ENCODE results near the gene CYP27C1.
"Not testable (repeated sequence)": the region's sequence is repeated elsewhere in the genome, so short reads cannot be mapped to it uniquely, and the experiment has no call there.

CYP27C1 gene

DNA sequence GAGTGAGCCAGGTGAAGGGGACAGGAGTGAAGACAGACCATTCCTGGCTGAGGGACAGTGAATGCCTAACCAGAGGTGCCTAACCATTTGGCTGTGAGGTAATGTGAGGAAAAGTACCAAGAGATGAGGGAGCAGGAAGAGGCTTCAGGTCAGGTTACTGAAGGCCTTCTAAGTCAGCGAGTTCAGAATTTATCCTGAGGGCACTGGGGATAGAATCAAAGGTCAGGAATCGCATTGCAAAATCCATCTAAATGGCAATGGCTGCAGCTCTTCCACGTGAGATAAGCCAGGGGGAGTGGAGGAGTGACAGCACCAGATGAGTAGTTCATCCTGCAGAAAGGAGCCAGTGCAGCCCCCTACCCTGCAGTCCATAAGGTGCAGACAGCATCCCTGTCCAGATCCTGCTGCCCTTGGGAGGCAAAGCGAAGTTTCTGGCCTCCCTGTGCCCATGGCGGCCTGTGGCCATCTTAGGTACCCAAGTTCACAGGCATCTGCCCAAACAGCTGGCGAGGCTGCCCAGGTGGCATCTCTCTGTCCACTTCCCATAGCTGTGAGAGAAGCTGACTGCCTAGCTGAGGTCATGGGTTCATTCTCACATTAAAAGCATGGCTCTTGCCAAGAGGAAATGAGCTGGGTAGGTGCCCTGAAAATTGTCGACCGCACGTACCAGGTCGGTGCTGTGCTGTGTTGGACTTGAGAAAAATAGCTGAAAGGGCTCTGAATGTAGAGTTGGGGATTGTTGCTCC, 49.5 kb downstream of the CYP27C1 start:
- DNase-seq (ENCODE audit: low spot score in 2 of 2), result no peak
- Mint-ChIP-seq H3K27me3 (peaks cover 14% of the 10 kb centered on the region), H3K27ac (ENCODE audit: low read depth) (no peak overlapping the region), H3K36me3 (ENCODE audit: insufficient read depth) (no peaks in the 10 kb centered on the region), H3K4me1 (no peaks in the 10 kb centered on the region), H3K4me3 (no peak overlapping the region), H3K9me3 (no peaks in the 10 kb centered on the region)
- ATAC-seq (replicated peaks; ENCODE audit: extremely low read depth, poor library complexity, severe bottlenecking), result no peak

DNA sequence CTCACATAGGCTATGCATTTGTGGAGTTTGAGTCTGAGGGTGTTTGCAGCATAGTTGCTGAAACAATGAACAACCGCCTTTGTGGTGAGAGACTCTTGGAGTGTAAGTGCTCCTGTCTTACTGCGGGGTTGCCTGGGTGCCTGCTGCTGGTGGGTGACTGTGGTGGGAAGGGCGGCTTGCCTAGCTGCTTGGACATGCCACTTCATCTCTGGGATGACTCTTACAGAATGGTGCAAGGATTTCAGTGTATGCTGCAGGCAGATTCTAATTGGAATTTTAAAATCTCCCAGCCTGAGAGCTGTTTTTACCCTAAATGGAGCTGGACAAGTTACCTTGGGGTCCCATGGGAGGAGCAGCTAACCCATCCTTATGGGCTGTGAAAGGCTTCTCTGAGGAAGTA, 50.1 kb downstream of the CYP27C1 start:
- DNase-seq (ENCODE audit: low spot score in 2 of 2) (no peak), ATAC-seq (replicated peaks; ENCODE audit: extremely low read depth, poor library complexity, severe bottlenecking) (no peak)
- Mint-ChIP-seq H3K36me3 (ENCODE audit: insufficient read depth) (no peaks in the 10 kb centered on the region), H3K4me3 (no peak overlapping the region), H3K27me3 (peaks cover 8% of the 10 kb centered on the region), H3K27ac (ENCODE audit: low read depth) (no peak overlapping the region), H3K9me3 (no peaks in the 10 kb centered on the region), H3K4me1 (no peaks in the 10 kb centered on the region)

DNA sequence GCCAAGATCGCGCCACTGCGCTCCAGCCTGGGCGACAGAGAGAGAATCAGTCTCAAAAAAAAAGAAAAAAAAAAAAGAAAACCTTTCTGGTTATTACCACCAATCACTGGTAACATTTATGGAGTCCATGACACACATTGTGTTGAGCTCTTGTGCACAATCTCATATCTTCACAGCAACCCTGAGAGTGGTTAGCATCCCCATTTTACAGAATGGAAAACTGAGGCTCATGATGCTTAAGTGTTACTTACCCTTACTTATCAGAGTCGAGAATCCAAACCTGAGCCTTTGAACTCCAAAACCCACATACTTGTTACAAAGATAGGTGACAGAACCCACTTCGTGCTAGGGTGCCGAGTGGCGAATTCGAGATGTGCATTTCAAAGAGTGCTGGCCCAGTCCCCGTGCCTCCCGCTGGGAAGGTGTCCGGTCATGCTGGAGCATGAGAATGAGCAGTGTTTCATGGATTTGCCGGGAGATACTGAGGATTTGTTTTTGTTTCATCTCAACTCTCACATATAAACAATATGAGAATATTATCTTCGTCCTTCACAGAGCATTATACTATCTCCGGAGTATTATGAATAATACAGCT, 50.9 kb downstream of the CYP27C1 start:
- no peak for DNase-seq (ENCODE audit: low spot score in 2 of 2)
- no peak overlapping the region for H3K27ac Mint-ChIP-seq (ENCODE audit: low read depth)
- no peaks in the 10 kb centered on the region for H3K27me3 Mint-ChIP-seq
- no peak for ATAC-seq (replicated peaks; ENCODE audit: extremely low read depth, poor library complexity, severe bottlenecking)
- no peaks in the 10 kb centered on the region for H3K9me3 Mint-ChIP-seq
- H3K4me3 Mint-ChIP-seq, result no peak overlapping the region
- H3K36me3 Mint-ChIP-seq (ENCODE audit: insufficient read depth), result no peaks in the 10 kb centered on the region
- H3K4me1 Mint-ChIP-seq, result no peaks in the 10 kb centered on the region

DNA sequence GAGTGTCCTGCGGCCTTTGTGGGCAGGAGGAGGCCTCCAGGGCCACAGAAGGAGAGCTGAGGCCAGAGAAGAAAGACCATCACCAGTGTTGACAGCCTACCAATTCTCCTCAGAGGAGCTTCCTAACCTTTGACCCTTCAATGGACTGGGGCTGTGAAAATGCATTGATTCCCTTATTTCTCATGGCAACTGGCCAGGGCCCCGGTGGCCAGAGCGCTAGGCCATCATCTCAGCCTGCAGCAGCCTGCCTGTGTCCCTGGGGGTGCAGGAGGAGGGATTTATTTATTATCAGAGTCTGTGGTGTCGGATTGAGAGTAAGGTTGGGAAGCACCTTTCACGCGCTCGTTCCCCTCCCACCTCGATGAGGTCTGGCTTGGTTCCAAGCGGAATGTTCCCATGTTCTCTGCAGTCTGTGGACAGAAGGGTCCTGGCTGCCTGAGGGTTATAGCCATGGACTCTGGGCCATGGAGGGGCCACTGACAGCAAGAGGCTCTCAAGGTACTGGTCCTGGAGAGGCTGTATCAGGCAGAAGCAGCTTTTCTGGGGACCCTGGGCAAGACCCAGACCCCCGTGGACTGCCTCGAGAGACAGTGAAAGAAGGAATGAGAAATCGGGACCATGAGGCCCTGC, 53.8 kb downstream of the CYP27C1 start:
- DNase-seq (ENCODE audit: low spot score in 2 of 2) (no peak), ATAC-seq (replicated peaks; ENCODE audit: extremely low read depth, poor library complexity, severe bottlenecking) (no peak)
- Mint-ChIP-seq H3K4me3 (no peak overlapping the region), H3K4me1 (no peaks in the 10 kb centered on the region), H3K27ac (ENCODE audit: low read depth) (no peak overlapping the region), H3K27me3 (no peaks in the 10 kb centered on the region), H3K9me3 (no peaks in the 10 kb centered on the region), H3K36me3 (ENCODE audit: insufficient read depth) (no peaks in the 10 kb centered on the region)

DNA sequence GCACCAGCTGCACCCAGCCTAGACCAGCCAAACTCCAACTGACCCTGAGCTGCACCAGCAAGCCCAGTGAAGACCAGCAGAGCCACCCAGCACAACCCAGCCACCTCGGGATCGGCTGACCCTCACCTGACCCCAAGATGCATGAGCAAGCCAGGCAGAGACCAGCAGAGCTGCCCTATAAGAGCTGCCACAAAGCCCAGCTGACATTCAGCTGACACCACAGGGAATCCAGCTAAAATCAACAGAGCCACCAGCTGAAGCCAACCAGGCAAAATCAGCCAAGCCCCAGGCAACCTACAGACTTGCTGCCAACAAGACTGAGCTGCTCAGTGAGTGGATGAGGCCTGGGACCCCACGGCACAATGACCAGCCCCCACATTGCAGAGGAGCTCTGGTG, 54.6 kb downstream of the CYP27C1 start:
- Mint-ChIP-seq H3K9me3 (no peaks in the 10 kb centered on the region), H3K4me3 (no peak overlapping the region), H3K36me3 (ENCODE audit: insufficient read depth) (no peaks in the 10 kb centered on the region), H3K4me1 (no peaks in the 10 kb centered on the region), H3K27ac (ENCODE audit: low read depth) (no peak overlapping the region), H3K27me3 (no peaks in the 10 kb centered on the region)
- ATAC-seq (replicated peaks; ENCODE audit: extremely low read depth, poor library complexity, severe bottlenecking), result no peak
- DNase-seq (ENCODE audit: low spot score in 2 of 2), result no peak

DNA sequence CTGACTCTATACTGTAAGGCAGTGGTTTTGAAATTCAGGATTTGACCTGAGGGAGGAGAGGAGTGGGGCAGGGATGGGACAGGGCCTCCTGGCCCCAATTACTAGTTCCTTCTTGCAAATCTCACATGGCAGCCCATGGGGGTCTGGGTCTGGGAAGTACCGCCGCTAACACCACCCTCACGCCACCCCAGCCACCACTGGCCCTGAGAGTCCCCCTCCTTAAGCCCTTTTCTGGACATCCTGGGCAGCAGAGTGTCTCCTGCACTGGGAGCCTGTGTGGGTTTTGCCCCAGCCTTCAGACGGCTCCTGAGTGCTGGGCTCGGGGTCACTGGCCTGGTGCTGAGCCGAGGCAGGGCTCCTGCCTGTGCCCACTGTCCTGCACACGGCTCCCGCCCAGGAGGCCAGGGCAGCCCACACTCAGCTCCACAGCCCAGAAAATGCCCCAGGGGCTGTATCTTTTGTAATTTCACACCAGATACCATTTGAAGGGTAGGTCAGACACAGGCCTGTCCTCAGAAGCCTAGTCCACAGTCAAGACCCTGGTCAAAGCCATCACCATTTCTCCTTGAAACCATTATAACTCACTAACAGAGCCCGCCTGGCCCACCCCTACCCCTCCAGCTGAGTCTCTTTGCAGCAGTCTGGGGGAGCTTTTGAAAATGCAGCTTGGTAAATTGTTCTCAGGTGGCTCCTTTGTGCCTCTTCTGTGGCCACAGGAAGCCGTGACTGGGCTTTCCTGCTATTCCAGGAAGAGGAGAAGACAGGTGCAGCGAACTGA, 55.1 kb downstream of the CYP27C1 start:
- Mint-ChIP-seq H3K4me1 (no peaks in the 10 kb centered on the region), H3K27ac (ENCODE audit: low read depth) (no peak overlapping the region), H3K27me3 (no peaks in the 10 kb centered on the region), H3K36me3 (ENCODE audit: insufficient read depth) (no peaks in the 10 kb centered on the region), H3K9me3 (no peaks in the 10 kb centered on the region), H3K4me3 (no peak overlapping the region)
- DNase-seq (ENCODE audit: low spot score in 2 of 2), result no peak
- no peak for ATAC-seq (replicated peaks; ENCODE audit: extremely low read depth, poor library complexity, severe bottlenecking)

DNA sequence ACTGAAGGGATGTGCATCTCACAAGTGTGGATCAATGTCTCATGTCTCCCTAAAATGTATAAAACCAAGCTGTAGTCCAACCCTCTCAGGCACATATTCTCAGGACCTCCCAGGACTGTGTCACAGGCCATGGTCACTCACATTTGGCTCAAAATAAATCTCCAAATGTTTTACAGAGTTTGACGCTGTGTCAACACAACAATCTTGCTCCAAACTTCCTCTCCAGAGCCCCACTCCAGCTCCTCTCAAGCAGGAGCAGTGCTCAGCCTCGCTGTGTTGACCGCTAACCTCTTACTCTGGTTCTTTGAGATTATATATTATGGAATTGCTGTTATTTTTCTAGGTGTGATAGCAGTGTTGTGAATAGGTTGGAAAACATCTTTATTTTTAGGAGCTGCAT, 56.2 kb downstream of the CYP27C1 start:
- DNase-seq (ENCODE audit: low spot score in 2 of 2), result no peak
- Mint-ChIP-seq H3K4me3 (no peak overlapping the region), H3K9me3 (no peaks in the 10 kb centered on the region), H3K36me3 (ENCODE audit: insufficient read depth) (no peaks in the 10 kb centered on the region), H3K27ac (ENCODE audit: low read depth) (no peak overlapping the region), H3K27me3 (peaks cover 7% of the 10 kb centered on the region), H3K4me1 (no peaks in the 10 kb centered on the region)
- no peak for ATAC-seq (replicated peaks; ENCODE audit: extremely low read depth, poor library complexity, severe bottlenecking)

DNA sequence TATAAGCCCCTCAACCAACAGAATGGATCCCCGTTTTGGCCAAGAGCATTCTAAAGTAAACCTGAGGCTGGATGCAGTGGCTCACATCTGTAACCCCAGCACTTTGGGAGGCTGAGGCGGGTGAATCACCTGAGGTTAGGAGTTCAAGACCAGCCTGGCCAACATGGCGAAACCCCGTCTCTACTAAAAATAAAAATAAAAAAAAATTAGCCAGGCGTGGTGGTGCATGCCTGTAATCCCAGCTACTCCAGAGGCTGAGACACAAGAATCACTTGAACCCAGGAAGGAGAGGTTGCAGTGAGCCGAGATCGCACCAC, 57.1 kb downstream of the CYP27C1 start:
- DNase-seq (ENCODE audit: low spot score in 2 of 2); H3K27ac Mint-ChIP-seq (ENCODE audit: low read depth); H3K9me3 Mint-ChIP-seq; ATAC-seq (replicated peaks; ENCODE audit: extremely low read depth, poor library complexity, severe bottlenecking); H3K4me3 Mint-ChIP-seq; H3K36me3 Mint-ChIP-seq (ENCODE audit: insufficient read depth); H3K4me1 Mint-ChIP-seq: not testable (repeated sequence)
- H3K27me3 Mint-ChIP-seq, result peaks cover 14% of the 10 kb centered on the region

DNA sequence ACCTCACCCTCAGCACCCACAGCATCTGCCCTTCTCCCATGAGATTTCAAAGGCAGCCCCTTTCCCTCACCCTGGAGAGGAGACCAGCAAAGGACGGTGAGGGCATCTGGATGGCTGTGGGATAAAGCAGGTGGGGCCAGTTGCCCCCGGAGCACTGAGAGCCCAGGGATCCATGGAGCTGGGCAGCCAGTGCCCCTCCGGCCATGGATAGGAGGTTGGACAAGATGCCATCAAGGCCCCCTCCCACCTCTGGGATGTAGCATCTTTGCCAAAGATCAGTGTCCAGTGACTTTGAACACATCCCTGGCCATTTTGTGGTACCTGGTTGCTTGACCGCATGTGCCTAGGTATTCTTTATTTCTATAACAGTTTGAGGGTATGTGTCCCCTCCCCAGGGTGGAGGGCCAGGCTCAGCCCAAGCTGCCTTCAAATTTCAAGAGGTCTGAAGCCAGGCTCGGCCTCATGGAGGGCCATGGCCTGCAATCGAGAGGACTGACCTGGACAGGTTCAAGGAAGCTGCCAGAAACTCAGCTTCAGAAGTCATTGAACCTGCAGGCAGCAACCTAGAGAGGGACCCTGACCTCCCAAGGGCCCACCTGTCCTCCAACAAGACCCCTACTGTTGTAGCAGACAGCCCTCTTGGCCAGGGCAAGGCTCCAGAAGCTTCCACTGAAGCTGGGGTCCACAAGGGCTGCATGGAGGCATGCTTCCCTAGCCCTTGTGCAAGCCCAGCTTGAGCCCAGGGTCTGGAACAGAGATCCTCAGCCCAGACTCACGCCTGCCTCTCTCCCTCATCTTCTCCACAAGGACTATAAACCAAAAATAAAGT, 57.6 kb downstream of the CYP27C1 start:
- Mint-ChIP-seq H3K9me3 (no peaks in the 10 kb centered on the region), H3K36me3 (ENCODE audit: insufficient read depth) (no peaks in the 10 kb centered on the region), H3K27me3 (peaks cover 14% of the 10 kb centered on the region), H3K4me1 (no peaks in the 10 kb centered on the region), H3K27ac (ENCODE audit: low read depth) (no peak overlapping the region), H3K4me3 (no peak overlapping the region)
- ATAC-seq (replicated peaks; ENCODE audit: extremely low read depth, poor library complexity, severe bottlenecking) (no peak), DNase-seq (ENCODE audit: low spot score in 2 of 2) (no peak)

DNA sequence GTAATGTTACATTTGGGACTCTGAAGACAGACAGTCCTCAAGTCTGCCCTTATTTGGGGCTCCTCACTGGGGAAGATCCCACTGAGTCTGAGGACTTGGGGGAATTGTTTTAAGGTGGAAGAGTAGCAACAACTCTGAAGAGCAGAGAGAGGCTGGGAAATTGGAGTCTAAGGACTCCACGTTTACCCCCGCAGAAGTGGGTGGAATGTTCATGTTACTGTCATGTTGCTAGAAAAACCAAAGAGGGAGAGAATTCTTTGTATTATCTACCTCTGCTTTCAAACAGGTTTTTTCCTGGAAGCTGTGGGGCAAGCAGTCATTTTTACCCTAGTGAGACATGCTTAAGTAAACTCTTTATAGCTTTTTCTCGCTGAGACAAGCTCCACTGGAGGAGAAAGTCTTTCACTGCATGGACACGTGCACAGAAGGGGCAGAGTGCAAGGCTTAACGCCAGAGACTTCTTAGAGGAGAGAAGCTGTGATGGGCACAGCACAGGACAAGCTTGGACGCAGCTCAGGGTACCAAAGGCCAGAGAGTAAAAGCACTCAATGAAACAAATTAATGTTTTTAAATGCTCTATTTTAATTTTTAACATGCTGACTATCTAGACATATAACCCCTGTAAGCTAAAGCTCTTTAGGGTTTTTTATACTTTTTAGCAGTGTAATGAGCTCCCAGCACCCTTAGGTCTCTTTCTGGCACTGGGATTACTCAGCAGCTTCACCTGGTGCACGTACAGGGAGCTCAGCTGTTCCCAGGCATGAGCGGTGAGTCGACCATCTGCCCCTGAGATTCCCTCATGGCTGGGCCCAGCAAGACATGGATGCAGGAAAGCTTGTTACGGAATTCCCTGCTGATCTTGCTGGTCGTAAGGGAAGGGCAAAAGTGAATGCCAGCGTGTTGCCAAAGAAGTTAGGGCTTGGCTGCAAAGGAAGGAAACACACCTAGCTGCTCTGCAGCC, 58.6 kb downstream of the CYP27C1 start:
- no peaks in the 10 kb centered on the region for H3K36me3 Mint-ChIP-seq (ENCODE audit: insufficient read depth)
- DNase-seq (ENCODE audit: low spot score in 2 of 2) (no peak), ATAC-seq (replicated peaks; ENCODE audit: extremely low read depth, poor library complexity, severe bottlenecking) (no peak)
- H3K27me3 Mint-ChIP-seq, result peaks cover 14% of the 10 kb centered on the region
- H3K9me3 Mint-ChIP-seq, result no peaks in the 10 kb centered on the region
- no peak overlapping the region for H3K27ac Mint-ChIP-seq (ENCODE audit: low read depth)
- H3K4me1 Mint-ChIP-seq, result no peaks in the 10 kb centered on the region
- H3K4me3 Mint-ChIP-seq, result no peak overlapping the region

DNA sequence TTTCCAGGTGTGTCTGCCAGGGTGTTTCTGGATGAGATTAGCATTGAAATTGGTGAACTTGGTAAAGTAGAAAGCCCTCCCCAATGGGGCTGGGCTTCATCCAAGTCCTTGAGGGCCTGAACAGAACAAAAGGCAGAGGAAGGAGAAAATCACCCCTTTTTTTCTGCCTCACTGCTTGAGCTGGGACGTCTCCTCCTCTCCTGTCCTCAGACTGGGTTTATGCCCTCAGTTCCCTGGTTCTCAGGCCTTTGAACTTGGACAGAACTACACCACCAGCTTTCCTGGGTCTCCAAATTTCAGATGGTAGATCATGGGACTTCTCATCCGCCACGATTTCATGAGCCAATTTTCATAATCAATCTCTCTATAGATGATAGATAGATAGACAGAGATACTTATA, 59.4 kb downstream of the CYP27C1 start:
- no peak for ATAC-seq (replicated peaks; ENCODE audit: extremely low read depth, poor library complexity, severe bottlenecking)
- H3K4me3 Mint-ChIP-seq, result no peak overlapping the region
- DNase-seq (ENCODE audit: low spot score in 2 of 2), result no peak
- no peaks in the 10 kb centered on the region for H3K4me1 Mint-ChIP-seq
- H3K27ac Mint-ChIP-seq (ENCODE audit: low read depth), result no peak overlapping the region
- no peaks in the 10 kb centered on the region for H3K9me3 Mint-ChIP-seq
- H3K27me3 Mint-ChIP-seq, result peaks cover 14% of the 10 kb centered on the region
- no peaks in the 10 kb centered on the region for H3K36me3 Mint-ChIP-seq (ENCODE audit: insufficient read depth)
